HCT116 (cell line): ENCODE measurements around the gene PCDH15. TPM values are rescaled to one million over a fixed set of nuclear protein-coding genes. Genes with fewer than 3 reads are reported as not detected.

Source experiments
- ATAC-seq: fragments of 200-7000 bp; cut with Tn5 transposase; 2 replicates; pipeline ENCODE4 v1.9.1; 2020; ENCODE audit warnings: mild to moderate bottlenecking, moderate library complexity
- BruUV-seq: library from RNA; stranded (reverse); fragments of 400-500 nt; replicated peaks from 2 replicates; lab custom pipeline; 2021; lab: Mats Ljungman, UMichigan
- CTCF ChIA-PET: fragments of 300-600 bp; sonication (Branson Sonifier 250); formaldehyde crosslinking; loops from one replicate; lab custom pipeline; 2021; ENCODE audit warnings: antibody characterized with exemption; lab: Charles Lee
- POLR2A ChIA-PET: fragments of 300-600, 350-600 bp; sonication (Branson Sonifier 250); formaldehyde crosslinking; loops from one replicate; lab custom pipeline; 2021; ENCODE audit warnings: antibody characterized with exemption; lab: Charles Lee
- RAD21 ChIA-PET, 2 experiments: fragments of 300-600 bp; sonication (Branson Sonifier 250); formaldehyde crosslinking; loops; one replicate each; lab custom pipeline; 2023; ENCODE audit warnings: low total read pairs in 2 of 2; ENCODE audit not compliant: uncharacterized antibody in 2 of 2, unreplicated experiment in 2 of 2, low non-redundant PET in 1 of 2; lab: Charles Lee
- DNase-seq: peaks from one replicate; pipeline ENCODE4 v3.0.0-alpha.2; 2010; ENCODE audit warnings: low read depth, low spot score
- H2AFZ ChIP-seq: fragments of 200-600 bp; shearing (Covaris generic), sonication (generic); 2 replicates; pipeline ENCODE4 v1.6.1; 2017; ENCODE audit warnings: low read depth, mixed run types, mixed read lengths, antibody characterized with exemption, low read length; ENCODE audit not compliant: poor library complexity, severe bottlenecking
- H3K27ac ChIP-seq: 2 replicates; pipeline ENCODE4 v1.5.1; 2012; ENCODE audit warnings: low read depth, low read length
- H3K27me3 ChIP-seq: fragments of 200-600 bp; sonication (generic); 2 replicates; pipeline ENCODE4 v1.6.1; 2016; ENCODE audit warnings: mixed run types, low read length, mixed read lengths; ENCODE audit not compliant: insufficient read depth
- H3K36me3 ChIP-seq, 2 experiments: fragments of 200-500 bp in 1 of 2; fragments of 200-600 bp in 1 of 2; sonication (Bioruptor generic) in 1 of 2; sonication (generic) in 1 of 2; 2 replicates each; pipeline versions ENCODE4 v1.5.1 to v1.6.1; 2014 to 2016; ENCODE audit warnings: low read length in 2 of 2, inconsistent platforms in 1 of 2, mixed read lengths in 1 of 2, mixed run types in 1 of 2; ENCODE audit not compliant: insufficient read depth in 2 of 2, control insufficient read depth in 1 of 2
- H3K4me1 ChIP-seq, 2 experiments: fragments of 200-600 bp in 1 of 2; sonication (generic) in 1 of 2; 2 replicates each; pipeline versions ENCODE4 v1.5.1 to v1.6.1; 2012 to 2017; ENCODE audit warnings: low read length in 2 of 2, inconsistent platforms in 1 of 2, mild to moderate bottlenecking in 1 of 2, mixed read lengths in 1 of 2, mixed run types in 1 of 2, moderate library complexity in 1 of 2; ENCODE audit not compliant: insufficient read depth in 2 of 2, control insufficient read depth in 1 of 2
- H3K4me2 ChIP-seq: fragments of 200-600 bp; sonication (generic); 2 replicates; pipeline ENCODE4 v1.6.1; 2017; ENCODE audit warnings: mixed run types, low read length, mixed read lengths
- H3K4me3 ChIP-seq, 2 experiments: fragments of 200-600 bp in 1 of 2; sonication (generic) in 1 of 2; replicated peaks in 1 of 2; 2 replicates each; pipeline ENCODE4 v1.5.1; 2011 to 2016; ENCODE audit warnings: low read length in 2 of 2, control low read depth in 1 of 2, low read depth in 1 of 2, mild to moderate bottlenecking in 1 of 2, mixed read lengths in 1 of 2, mixed run types in 1 of 2
- H3K79me2 ChIP-seq: fragments of 200-600 bp; sonication (generic); 2 replicates; pipeline ENCODE4 v1.6.1; 2017; ENCODE audit warnings: mild to moderate bottlenecking, mixed run types, low read length, moderate library complexity, mixed read lengths; ENCODE audit not compliant: insufficient read depth
- H3K9ac ChIP-seq: fragments of 200-600 bp; sonication (generic); 2 replicates; pipeline ENCODE4 v1.6.1; 2016; ENCODE audit warnings: low read length, mixed read lengths
- H3K9me2 ChIP-seq: fragments of 200-600 bp; sonication (generic), shearing (Covaris generic); 2 replicates; pipeline ENCODE4 v1.6.1; 2017; ENCODE audit warnings: mixed run types, mild to moderate bottlenecking, moderate library complexity; ENCODE audit not compliant: insufficient read depth
- H3K9me3 ChIP-seq, 2 experiments: fragments of 200-500 bp in 1 of 2; fragments of 200-600 bp in 1 of 2; sonication (Bioruptor generic) in 1 of 2; sonication (generic) in 1 of 2; 2 replicates each; pipeline ENCODE4 v1.6.1; 2014 to 2017; ENCODE audit warnings: low read length in 2 of 2, mixed read lengths in 2 of 2, inconsistent platforms in 1 of 2, low read depth in 1 of 2, mild to moderate bottlenecking in 1 of 2, mixed run types in 1 of 2, moderate library complexity in 1 of 2; ENCODE audit not compliant: control insufficient read depth in 1 of 2, insufficient read depth in 1 of 2
- H4K20me1 ChIP-seq: fragments of 200-600 bp; sonication (generic), shearing (Covaris generic); 2 replicates; pipeline ENCODE4 v1.6.1; 2017; ENCODE audit warnings: mixed run types, mild to moderate bottlenecking, moderate library complexity; ENCODE audit not compliant: insufficient read depth
- ATF3 ChIP-seq: IDR thresholded peaks from 2 replicates; pipeline ENCODE4 v1.6.1; 2012
- CBX3 ChIP-seq: IDR thresholded peaks from 2 replicates; pipeline ENCODE4 v1.6.1; 2012; ENCODE audit warnings: low read depth
- CEBPB ChIP-seq: IDR thresholded peaks from 2 replicates; pipeline ENCODE4 v1.6.1; 2012; ENCODE audit warnings: low read depth
- CTCF ChIP-seq, 3 experiments: fragments of 200-600 bp in 1 of 3; sonication (generic) in 1 of 3; IDR thresholded peaks in 2 of 3; conservative IDR thresholded peaks in 1 of 3; 2 replicates each; pipeline ENCODE4 v1.5.1; 2012 to 2017; ENCODE audit warnings: low read depth in 2 of 3, low read length in 2 of 3, antibody characterized with exemption in 1 of 3, borderline replicate concordance in 1 of 3, control low read depth in 1 of 3, mild to moderate bottlenecking in 1 of 3, mixed read lengths in 1 of 3, mixed run types in 1 of 3, moderate library complexity in 1 of 3; ENCODE audit not compliant: insufficient read depth in 1 of 3
- EGR1 ChIP-seq: IDR thresholded peaks from 2 replicates; pipeline ENCODE4 v1.6.1; 2012; ENCODE audit warnings: low read depth
- EZH2 ChIP-seq: fragments of 200-600 bp; sonication (generic); IDR thresholded peaks from 2 replicates; pipeline ENCODE4 v1.6.1; 2017; ENCODE audit warnings: antibody characterized with exemption, mixed run types
- FOSL1 ChIP-seq: IDR thresholded peaks from 2 replicates; pipeline ENCODE4 v1.6.1; 2012; ENCODE audit warnings: low read depth
- JUND ChIP-seq: IDR thresholded peaks from 2 replicates; pipeline ENCODE4 v1.6.1; 2012
- MAX ChIP-seq: IDR thresholded peaks from 2 replicates; pipeline ENCODE4 v1.6.1; 2012
- POLR2A ChIP-seq: IDR thresholded peaks from 2 replicates; pipeline ENCODE4 v1.7.0; 2011; ENCODE audit warnings: borderline replicate concordance; ENCODE audit not compliant: insufficient read depth, insufficient read length; ENCODE audit errors: extremely low read depth
- POLR2AphosphoS5 ChIP-seq: IDR thresholded peaks from 2 replicates; pipeline ENCODE4 v1.6.1; 2011; ENCODE audit warnings: mild to moderate bottlenecking, low read depth, low read length, moderate library complexity
- SP1 ChIP-seq: IDR thresholded peaks from 2 replicates; pipeline ENCODE4 v1.6.1; 2012; ENCODE audit warnings: low read depth
- TCF7L2 ChIP-seq: IDR thresholded peaks from 2 replicates; pipeline ENCODE4 v1.7.0; 2011; ENCODE audit warnings: borderline replicate concordance, inconsistent platforms; ENCODE audit not compliant: insufficient read depth, insufficient read length; ENCODE audit errors: extremely low read depth
- YY1 ChIP-seq: IDR thresholded peaks from 2 replicates; pipeline ENCODE4 v1.6.1; 2011; ENCODE audit warnings: low read length, low read depth, moderate library complexity, mild to moderate bottlenecking; ENCODE audit not compliant: insufficient replicate concordance; ENCODE audit errors: extremely low read depth
- ZBTB33 ChIP-seq: IDR thresholded peaks from 2 replicates; pipeline ENCODE4 v1.6.1; 2011; ENCODE audit warnings: mild to moderate bottlenecking, low read length, moderate library complexity; ENCODE audit not compliant: insufficient replicate concordance; ENCODE audit errors: extremely low read depth
- ZFX ChIP-seq: fragments of 450-650 bp; IDR thresholded peaks from 2 replicates; pipeline ENCODE4 v1.6.1; 2017
- ZNF274 ChIP-seq: fragments of 200-500 bp; sonication (Bioruptor generic); IDR thresholded peaks from 2 replicates; pipeline ENCODE4 v1.6.1; 2014; ENCODE audit warnings: mild to moderate bottlenecking, low read depth, low read length, inconsistent platforms
- intact Hi-C: fragments of 100-400 bp; cut with micrococcal nuclease; formaldehyde crosslinking; loops from 2 replicates; pipeline ENCODE4 v1.10.0; 2022
- total RNA-seq: library from RNA; stranded (reverse); gene quantifications from one replicate; pipeline ENCODE4 v1.2.1, GENCODE V29; 2021; ENCODE audit not compliant: unreplicated experiment
- TF ChIP-seq, protein P1 (sequence below): IDR thresholded peaks from 2 replicates; pipeline ENCODE4 v1.6.1; 2012; ENCODE audit warnings: low read depth

PCDH15 gene
- total RNA-seq, 1 experiment from 2014 or later: not detected

GRCh38 chr10:53771701-53772100, 1029.3 kb downstream of the PCDH15 start (continued):
- TF ChIP-seq, protein P1, sequence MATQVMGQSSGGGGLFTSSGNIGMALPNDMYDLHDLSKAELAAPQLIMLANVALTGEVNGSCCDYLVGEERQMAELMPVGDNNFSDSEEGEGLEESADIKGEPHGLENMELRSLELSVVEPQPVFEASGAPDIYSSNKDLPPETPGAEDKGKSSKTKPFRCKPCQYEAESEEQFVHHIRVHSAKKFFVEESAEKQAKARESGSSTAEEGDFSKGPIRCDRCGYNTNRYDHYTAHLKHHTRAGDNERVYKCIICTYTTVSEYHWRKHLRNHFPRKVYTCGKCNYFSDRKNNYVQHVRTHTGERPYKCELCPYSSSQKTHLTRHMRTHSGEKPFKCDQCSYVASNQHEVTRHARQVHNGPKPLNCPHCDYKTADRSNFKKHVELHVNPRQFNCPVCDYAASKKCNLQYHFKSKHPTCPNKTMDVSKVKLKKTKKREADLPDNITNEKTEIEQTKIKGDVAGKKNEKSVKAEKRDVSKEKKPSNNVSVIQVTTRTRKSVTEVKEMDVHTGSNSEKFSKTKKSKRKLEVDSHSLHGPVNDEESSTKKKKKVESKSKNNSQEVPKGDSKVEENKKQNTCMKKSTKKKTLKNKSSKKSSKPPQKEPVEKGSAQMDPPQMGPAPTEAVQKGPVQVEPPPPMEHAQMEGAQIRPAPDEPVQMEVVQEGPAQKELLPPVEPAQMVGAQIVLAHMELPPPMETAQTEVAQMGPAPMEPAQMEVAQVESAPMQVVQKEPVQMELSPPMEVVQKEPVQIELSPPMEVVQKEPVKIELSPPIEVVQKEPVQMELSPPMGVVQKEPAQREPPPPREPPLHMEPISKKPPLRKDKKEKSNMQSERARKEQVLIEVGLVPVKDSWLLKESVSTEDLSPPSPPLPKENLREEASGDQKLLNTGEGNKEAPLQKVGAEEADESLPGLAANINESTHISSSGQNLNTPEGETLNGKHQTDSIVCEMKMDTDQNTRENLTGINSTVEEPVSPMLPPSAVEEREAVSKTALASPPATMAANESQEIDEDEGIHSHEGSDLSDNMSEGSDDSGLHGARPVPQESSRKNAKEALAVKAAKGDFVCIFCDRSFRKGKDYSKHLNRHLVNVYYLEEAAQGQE: no peak
- TF ChIP-seq EGR1: no peak
- no peak for TF ChIP-seq ZNF274
- no peak for TF ChIP-seq FOSL1
- TF ChIP-seq CTCF (IDR thresholded peaks at IDR 0.05 in 2 of 3, conservative IDR thresholded peaks at IDR 0.05 in 1 of 3; ENCODE audit: borderline replicate concordance in 1 of 3, insufficient read depth in 1 of 3, low read depth in 2 of 3, low read length in 2 of 3): no peak
- TF ChIP-seq TCF7L2: no peak
- no peak for TF ChIP-seq POLR2A

DNA sequence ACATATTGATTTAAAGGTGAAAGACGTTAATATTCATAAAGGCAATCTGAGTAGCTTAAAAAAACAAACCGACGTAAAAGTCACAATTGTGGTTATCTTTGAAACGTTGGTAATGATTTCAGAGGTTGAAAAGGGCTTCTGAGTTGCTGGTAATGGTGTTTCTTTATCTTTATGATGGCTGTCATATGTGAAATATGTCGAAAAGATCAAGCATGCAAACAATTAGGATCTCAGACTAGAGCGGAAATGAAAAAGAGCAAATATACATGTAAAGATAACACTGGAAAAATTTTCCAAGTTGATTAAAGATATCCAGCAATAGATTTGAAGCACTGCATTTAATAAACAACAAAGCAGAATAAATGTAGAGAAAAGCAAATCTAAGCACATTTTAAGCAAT, 1030.1 kb downstream of the PCDH15 start:
- H3K9me2 ChIP-seq: no peaks in the 10 kb centered on the region
- H3K27ac ChIP-seq: no peak overlapping the region
- POLR2A ChIA-PET: no interaction called here
- no peak overlapping the region for H2AFZ ChIP-seq
- intact Hi-C loops: no loop called here
- H3K4me1 ChIP-seq: no peaks in the 10 kb centered on the region
- H3K36me3 ChIP-seq: no peaks in the 10 kb centered on the region
- ATAC-seq (no peak), DNase-seq (no peak)
- no TSS peak for BruUV-seq
- no peak overlapping the region for H3K4me2 ChIP-seq
- H3K9me3 ChIP-seq: peaks cover 8 to 10% of the 10 kb centered on the region in 2 experiments; a peak in 2 of 4 replicates
- no peaks in the 10 kb centered on the region; the same call in 1 of the 2 replicates for H4K20me1 ChIP-seq
- no peak overlapping the region for H3K9ac ChIP-seq
- no peaks in the 10 kb centered on the region for H3K27me3 ChIP-seq
- CTCF ChIA-PET: no interaction called here
- no peak overlapping the region for H3K4me3 ChIP-seq
- RAD21 ChIA-PET: no interaction called here
- H3K79me2 ChIP-seq: no peaks in the 10 kb centered on the region
- no peak for TF ChIP-seq ZFX
- TF ChIP-seq SP1: no peak
- no peak for TF ChIP-seq YY1
- TF ChIP-seq CEBPB: no peak
- TF ChIP-seq EZH2: no peak
- TF ChIP-seq EGR1: no peak
- no peak for TF ChIP-seq JUND
- TF ChIP-seq CBX3: no peak
- no peak for TF ChIP-seq ATF3
- no peak for TF ChIP-seq POLR2A
- no peak for TF ChIP-seq TCF7L2
- no peak for TF ChIP-seq MAX
- TF ChIP-seq ZBTB33: no peak
- no peak for TF ChIP-seq POLR2AphosphoS5
